HG03558 (cell line): Measurements from ENCODE around the gene COA1.
"Not testable (repeated sequence)": the region's sequence is repeated elsewhere in the genome, so short reads cannot be mapped to it uniquely, and the experiment has no call there.

ENCODE experiments used
- ATAC-seq: cut with Tn5 transposase; IDR thresholded peaks from one replicate; pipeline ENCODE4 v1.9.1; 2021; ENCODE audit warnings: moderate number of reproducible peaks; ENCODE audit not compliant: unreplicated experiment; ENCODE audit errors: extremely low read depth

COA1 gene

DNA sequence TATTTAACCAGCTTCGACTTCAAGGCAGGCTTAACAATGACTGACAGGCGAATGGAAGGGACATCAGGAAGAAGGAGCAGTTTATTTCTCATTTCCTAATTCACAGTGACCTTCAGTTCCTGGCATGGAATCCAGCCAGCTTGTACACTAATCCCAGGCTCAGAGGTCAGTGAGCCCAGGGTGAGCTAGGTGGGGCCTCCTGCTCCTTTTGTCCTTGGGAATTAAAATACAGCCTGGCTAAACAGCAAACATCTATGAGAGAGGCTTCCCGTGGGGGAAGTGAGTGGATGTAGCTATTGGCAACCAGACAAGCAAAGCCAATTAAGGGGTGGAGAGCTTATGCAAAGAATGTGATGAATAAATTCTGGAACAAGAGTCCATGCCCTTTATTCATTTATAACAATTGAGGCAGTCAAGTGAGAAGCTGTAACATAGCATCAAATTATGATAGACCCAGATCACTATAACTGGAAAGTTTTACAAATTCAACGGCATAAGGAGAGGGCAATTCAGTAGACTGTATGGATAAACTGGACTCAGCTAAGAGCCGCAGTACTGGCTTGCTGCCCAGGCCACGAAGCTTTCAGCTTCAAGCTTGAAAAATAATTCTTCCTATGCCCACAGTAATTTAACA, 89.3 kb downstream of the COA1 start:
- no peak for ATAC-seq

DNA sequence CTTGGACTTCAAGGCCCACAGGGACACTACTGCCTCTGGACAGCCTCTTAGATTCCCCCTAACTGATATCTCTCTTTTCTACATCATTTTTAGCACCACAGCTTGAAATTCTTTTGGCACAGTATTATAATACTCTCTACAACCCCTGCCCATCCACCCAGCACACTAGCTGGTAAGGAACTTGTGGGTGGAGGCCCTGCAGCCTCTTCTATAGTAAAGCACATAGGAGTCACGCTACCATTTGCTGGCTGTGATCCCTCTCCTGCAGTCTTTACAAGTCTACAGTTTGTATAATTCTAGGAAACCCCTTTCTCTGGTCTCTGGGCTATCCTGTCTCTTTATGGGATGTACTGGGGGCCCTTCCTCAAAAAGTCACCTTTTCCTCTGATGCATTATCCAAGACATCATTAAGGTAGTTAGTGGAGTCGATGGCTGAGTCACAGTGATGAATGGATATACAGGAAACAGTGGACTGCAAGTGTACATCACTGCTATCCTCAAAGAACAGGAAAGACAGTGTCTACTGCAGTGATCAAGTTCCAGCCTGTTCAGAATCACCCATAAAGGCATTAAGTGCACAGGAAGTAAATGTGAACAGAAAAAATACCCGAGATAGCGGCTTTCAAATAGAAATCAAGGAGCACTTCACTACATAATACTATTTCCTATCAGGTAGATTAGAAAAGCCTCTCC, 92.1 kb downstream of the COA1 start:
- no peak for ATAC-seq

DNA sequence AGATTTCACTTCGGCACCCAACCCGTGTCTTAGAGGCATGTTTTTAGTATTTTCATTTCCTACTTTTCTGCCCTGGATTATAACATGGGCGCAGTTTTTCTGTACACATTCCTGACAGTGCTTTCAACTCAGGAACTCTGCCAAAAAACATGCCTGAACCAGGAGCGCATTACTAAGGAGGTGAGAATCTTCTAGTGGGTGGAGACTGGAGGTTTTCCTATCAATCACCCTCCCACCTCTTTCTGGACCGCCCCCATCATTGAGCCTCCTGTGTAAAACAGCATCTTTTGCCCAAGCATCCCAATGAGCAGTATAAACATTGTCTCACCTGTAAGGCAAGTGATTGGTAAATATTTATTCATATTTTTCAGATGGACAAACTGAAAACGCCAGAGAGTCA, 93.2 kb downstream of the COA1 start:
- no peak for ATAC-seq

DNA sequence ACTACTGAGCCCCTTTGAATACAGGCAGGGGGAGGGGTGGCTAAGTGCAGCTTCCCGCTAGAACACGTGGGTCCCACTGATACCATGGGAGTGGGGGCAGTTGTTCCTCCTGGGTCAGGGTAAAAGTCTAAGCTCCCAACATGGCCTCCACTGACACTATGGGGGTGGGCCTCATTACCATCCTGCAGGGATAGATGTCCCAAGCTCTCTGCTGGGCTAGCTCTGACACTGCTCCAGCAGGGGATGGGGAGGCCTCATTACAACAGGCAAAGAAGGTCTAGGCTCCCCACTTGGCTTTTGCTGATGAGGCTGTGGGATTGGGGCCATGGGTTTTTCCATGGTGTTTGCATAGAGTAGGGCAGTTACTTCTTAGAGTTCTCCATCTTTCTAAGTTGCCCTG, 94.9 kb downstream of the COA1 start:
- no peak for ATAC-seq

DNA sequence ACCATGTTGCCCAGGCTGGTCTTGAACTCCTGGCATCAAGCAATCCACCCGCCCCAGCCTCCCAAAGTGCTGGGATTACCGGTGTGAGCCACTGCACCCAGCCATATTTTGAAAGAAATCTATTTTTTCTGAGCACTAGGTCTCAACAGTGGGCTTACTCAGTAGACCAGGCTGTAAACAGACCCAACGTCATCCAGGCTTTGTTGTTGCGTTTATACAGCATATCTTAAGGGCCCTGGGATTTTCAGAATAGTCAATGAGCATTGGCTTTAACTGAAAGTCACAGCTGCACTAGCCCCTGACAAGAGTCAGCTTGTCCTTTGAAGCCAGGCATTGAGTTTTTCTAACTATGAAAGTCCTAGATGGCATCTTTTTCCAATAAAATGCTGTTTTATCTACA, 96.6 kb downstream of the COA1 start:
- ATAC-seq: no peak

GRCh38 chr7:43631559-43631958, 97.8 kb downstream of the COA1 start:
- ATAC-seq: no peak

DNA sequence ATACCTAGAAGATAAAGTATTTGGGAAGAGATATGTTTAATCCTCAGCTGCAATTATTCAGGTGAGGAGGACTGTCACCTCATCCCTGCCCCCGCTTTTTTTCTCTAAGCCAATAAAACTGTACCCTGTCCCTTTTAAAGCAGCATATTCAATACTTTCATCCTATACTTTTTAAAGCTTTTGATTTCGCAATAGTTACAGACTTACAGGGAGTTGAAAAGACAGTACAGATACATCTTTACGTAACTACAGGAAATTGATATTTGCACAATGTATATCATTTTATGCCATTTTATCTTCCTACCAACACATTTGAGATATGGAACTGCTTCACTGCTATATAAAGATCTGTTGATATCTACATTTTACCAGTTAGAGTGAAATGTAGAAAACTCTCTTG, 98.8 kb downstream of the COA1 start:
- no peak for ATAC-seq

- no peak for ATAC-seq
These were observed 99.5 kb downstream of the COA1 start for GRCh38 chr7:43629857-43630256.

- no peak for ATAC-seq
These were observed 100.9 kb downstream of the COA1 start for GRCh38 chr7:43628431-43628830.

GRCh38 chr7:43627798-43628197, 101.5 kb downstream of the COA1 start:
- ATAC-seq: not testable (repeated sequence)

DNA sequence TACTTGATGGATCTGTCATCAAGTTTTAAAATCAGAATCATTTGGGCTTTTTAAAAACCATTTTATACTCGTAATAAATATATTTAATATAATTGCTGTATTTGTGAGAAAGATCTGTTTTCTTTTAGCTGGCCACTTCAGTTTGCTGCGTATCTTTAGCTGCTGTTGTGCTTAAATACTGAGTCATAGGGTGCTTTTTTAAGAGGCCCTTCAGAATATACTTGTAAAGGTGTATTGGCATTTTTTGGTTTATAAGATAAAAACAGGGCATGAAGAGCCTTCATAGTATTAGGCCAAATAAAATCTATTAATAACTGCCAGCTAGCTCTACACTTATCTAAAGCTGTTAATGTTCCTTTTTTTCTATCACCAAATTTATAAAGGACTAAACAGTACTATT, 102.6 kb downstream of the COA1 start:
- no peak for ATAC-seq

GRCh38 chr7:43625980-43626379, 103.3 kb downstream of the COA1 start:
- no peak for ATAC-seq

DNA sequence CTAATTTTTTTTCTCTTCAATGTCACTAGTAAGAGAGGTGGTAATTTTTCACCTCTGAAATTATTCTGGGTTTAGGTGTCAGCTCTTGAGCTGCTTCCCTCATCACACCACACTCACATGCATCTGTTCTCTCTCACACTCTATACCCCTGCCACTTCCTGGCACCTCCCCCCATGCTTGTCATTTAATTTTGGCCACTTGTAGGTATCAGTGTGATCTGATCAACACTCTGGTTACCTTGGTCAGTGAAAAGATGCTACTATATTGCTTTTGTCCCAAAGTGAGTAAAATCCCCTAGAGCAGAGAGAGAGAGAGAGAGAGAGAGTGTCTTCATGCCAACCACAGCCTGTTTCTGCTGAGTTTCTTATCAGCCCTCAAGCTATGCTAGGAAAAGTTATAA, 103.9 kb downstream of the COA1 start:
- no peak for ATAC-seq

GRCh38 chr7:43624156-43624555, 105.2 kb downstream of the COA1 start:
- ATAC-seq: no peak

DNA sequence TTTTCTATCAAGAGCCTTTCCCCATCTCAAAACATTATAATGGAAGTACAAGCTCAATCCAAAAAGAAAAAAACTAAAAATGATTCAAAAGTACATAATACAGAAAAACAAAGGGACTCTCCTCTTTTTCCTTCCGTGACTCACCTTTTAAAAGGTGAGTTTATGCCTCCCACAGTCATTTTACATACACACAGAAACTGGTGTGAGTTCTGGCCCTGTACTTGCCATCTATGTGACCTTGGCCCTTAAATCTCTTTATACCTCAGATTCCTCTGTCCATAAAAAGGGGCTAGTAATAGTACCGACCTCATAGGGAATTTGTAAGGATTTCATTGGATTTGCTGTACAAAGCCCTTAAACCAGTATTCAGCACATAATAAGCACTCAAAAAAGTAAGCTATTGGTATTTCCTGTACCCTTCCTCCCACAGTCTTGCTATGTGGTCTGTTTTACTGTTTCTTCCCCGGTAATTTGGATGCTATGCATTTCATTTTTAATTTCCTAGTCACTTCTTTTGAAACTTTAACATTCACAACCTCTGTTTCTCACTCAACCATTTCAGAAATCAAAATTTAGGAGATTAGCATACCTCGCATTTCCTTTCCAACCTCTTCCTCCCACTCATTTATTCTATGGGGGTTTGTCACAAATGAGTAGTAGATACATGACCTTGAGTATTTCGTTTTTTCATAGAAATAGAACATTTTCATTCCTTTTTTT, 107.4 kb downstream of the COA1 start:
- no peak for ATAC-seq

DNA sequence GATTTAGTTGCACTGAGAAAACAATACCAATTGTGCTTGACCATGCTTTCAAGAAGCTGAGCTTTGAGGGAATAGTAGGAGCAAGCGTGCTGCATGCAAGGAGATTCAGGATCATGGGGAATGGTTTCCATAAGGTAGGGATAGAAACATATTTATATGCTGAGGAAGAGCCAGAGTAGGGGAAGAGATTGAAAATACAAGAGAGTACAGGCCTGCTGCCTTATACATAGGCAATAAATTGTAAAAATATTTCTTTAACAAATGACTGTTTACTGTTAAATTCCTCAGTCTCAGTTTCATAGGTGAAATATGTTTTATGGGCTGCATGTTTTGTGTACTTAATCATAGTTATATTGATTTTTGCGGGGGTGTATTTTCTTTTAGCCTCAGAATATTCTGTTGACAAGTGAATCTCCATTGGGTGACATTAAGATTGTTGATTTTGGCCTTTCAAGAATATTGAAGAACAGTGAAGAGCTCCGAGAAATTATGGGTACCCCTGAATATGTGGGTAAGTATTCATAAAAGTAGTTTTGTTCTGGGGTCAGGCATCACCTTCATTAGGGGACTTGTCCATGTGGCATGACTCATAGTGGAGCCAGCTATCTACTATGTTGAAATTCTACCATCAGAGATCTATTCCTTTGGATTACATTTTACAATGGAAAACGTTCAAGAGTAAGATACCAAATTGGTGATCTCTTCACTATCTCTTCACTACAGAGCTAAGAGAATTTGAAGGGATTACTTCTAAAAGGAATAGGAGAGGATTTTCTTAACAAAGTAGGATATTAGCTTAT, 109.9 kb downstream of the COA1 start:
- no peak for ATAC-seq

- ATAC-seq: no peak
These were observed 111.2 kb downstream of the COA1 start for GRCh38 chr7:43618073-43618472.

GRCh38 chr7:43616977-43617376, 112.3 kb downstream of the COA1 start:
- ATAC-seq: no peak

GRCh38 chr7:43615558-43616145, 113.7 kb downstream of the COA1 start:
- no peak for ATAC-seq
